SK-N-SH treated with all-trans-retinoic acid at 6 μM for 48 hours (cell line): ENCODE measurements around the gene COMMD9.

Experiments
- ARNTL ChIP-seq: fragments of 450-650 bp; formaldehyde crosslinking; IDR thresholded peaks from 2 replicates; pipeline ENCODE4 v1.5.0; 2020; ENCODE audit warnings: low read depth, mild to moderate bottlenecking, moderate library complexity, borderline replicate concordance
- TCF4 ChIP-seq: fragments of 250-450 bp; sonication (Bioruptor Pico); IDR thresholded peaks from 2 replicates; pipeline ENCODE4 v1.8.0; 2021; ENCODE audit warnings: mild to moderate bottlenecking, moderate library complexity, borderline replicate concordance
- ZNF565 ChIP-seq: fragments of 450-650 bp; formaldehyde crosslinking; conservative IDR thresholded peaks from 2 replicates; pipeline ENCODE4 v1.5.0; 2020; ENCODE audit warnings: low read depth, mild to moderate bottlenecking, moderate library complexity
- TF ChIP-seq, protein P1 (sequence below): fragments of 250-450 bp; sonication (Bioruptor Pico); IDR thresholded peaks from 2 replicates; pipeline ENCODE4 v1.5.1; 2020; ENCODE audit warnings: low read depth, mild to moderate bottlenecking, moderate library complexity
- TF ChIP-seq, protein P2 (sequence below): fragments of 250-450 bp; sonication (Bioruptor Pico); IDR thresholded peaks from 2 replicates; pipeline ENCODE4 v1.8.0; 2020; ENCODE audit warnings: mild to moderate bottlenecking, moderate library complexity, borderline replicate concordance

DNA sequence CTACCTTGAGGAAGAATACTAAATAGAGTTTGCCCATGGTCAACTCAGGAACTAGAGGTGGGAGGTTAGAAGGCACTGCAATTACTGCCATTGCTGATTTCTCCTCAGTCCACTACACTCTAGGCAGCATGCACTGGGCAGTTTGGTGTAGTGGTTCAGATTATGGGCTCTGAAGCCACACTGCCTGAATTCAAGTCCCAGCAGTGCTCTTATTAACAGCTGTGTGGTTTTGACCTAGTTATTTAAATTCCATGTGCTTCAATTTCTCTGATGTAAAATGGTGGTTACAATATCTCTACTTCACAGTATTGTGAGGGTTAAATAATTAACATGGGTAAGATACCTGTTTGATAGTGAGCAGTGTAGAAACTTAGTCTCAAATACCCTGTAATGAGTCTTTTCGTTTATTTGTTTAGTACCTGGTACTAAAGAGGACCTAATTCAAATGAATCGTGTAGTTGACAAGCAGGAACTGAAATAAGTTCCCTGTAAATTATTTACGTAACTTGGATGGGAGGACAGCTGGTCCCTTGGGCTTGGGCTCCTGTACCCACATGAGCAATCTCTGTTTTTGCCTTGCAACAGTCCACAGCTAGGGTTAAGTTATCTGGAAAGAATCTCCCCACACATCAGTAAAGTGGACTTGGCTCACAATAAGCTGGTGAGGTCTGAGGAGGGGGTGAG lies 24.7 kb upstream of the COMMD9 start:
- no peak for TF ChIP-seq TCF4 (CRISPR knock-in tag)
- TF ChIP-seq ARNTL (CRISPR knock-in tag): no peak
- TF ChIP-seq, protein P1, sequence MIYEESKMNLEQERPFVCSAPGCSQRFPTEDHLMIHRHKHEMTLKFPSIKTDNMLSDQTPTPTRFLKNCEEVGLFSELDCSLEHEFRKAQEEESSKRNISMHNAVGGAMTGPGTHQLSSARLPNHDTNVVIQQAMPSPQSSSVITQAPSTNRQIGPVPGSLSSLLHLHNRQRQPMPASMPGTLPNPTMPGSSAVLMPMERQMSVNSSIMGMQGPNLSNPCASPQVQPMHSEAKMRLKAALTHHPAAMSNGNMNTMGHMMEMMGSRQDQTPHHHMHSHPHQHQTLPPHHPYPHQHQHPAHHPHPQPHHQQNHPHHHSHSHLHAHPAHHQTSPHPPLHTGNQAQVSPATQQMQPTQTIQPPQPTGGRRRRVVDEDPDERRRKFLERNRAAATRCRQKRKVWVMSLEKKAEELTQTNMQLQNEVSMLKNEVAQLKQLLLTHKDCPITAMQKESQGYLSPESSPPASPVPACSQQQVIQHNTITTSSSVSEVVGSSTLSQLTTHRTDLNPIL (CRISPR knock-in tag): no peak
- no peak for TF ChIP-seq ZNF565
- TF ChIP-seq, protein P2, sequence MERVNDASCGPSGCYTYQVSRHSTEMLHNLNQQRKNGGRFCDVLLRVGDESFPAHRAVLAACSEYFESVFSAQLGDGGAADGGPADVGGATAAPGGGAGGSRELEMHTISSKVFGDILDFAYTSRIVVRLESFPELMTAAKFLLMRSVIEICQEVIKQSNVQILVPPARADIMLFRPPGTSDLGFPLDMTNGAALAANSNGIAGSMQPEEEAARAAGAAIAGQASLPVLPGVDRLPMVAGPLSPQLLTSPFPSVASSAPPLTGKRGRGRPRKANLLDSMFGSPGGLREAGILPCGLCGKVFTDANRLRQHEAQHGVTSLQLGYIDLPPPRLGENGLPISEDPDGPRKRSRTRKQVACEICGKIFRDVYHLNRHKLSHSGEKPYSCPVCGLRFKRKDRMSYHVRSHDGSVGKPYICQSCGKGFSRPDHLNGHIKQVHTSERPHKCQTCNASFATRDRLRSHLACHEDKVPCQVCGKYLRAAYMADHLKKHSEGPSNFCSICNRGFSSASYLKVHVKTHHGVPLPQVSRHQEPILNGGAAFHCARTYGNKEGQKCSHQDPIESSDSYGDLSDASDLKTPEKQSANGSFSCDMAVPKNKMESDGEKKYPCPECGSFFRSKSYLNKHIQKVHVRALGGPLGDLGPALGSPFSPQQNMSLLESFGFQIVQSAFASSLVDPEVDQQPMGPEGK (CRISPR knock-in tag): no peak
